22Rv1 (cell line): ENCODE data around the gene KPNA4.

Experiments used
- H3K27ac ChIP-seq: fragments of 450-650 bp; 2 replicates; pipeline ENCODE4 v1.5.1; 2017
- CTCF ChIP-seq: fragments of 450-650 bp; IDR thresholded peaks from 2 replicates; pipeline ENCODE4 v1.5.1; 2017; ENCODE audit warnings: mild to moderate bottlenecking
- ZFX ChIP-seq: fragments of 450-650 bp; IDR thresholded peaks from 2 replicates; pipeline ENCODE4 v1.6.1; 2017; ENCODE audit warnings: antibody characterized with exemption, borderline replicate concordance

KPNA4 gene

GRCh38 chr3:160569894-160570652 is 4.7 kb upstream of the KPNA4 start:
- TF ChIP-seq CTCF (no peak), ZFX (no peak)
- H3K27ac ChIP-seq: peak overlapping the region; percentile 44

GRCh38 chr3:160568989-160569388 is 3.6 kb upstream of the KPNA4 start:
- no peak for TF ChIP-seq ZFX
- TF ChIP-seq CTCF: no peak
- H3K27ac ChIP-seq: peak overlapping the region; percentile 44; the same call in 1 of the 2 replicates

- TF ChIP-seq CTCF (no peak), ZFX (no peak)
- H3K27ac ChIP-seq: no peak overlapping the region
Measured at GRCh38 chr3:160567774-160568173, 2.4 kb upstream of the KPNA4 start.

- no peak for TF ChIP-seq CTCF
- no peak for TF ChIP-seq ZFX
- H3K27ac ChIP-seq: peak overlapping the region; percentile 95
Measured at GRCh38 chr3:160566499-160566898, 1.1 kb upstream of the KPNA4 start.

GRCh38 chr3:160564949-160565441 is 376 bp downstream of the KPNA4 start:
- peak overlapping the region; percentile 95 for H3K27ac ChIP-seq
- TF ChIP-seq CTCF (no peak), ZFX (no peak)

- TF ChIP-seq CTCF (no peak), ZFX (no peak)
- peak overlapping the region; percentile 95 for H3K27ac ChIP-seq
Measured at GRCh38 chr3:160564258-160564911, 986 bp downstream of the KPNA4 start.

GRCh38 chr3:160562952-160563351 is 2.4 kb downstream of the KPNA4 start:
- no peak overlapping the region for H3K27ac ChIP-seq
- TF ChIP-seq ZFX: no peak
- no peak for TF ChIP-seq CTCF
